ENCODE data around the gene ACER3.
"Not testable (repeated sequence)": the region's sequence is repeated elsewhere in the genome, so short reads cannot be mapped to it uniquely, and the experiment has no call there.

The ACER3 gene

DNA sequence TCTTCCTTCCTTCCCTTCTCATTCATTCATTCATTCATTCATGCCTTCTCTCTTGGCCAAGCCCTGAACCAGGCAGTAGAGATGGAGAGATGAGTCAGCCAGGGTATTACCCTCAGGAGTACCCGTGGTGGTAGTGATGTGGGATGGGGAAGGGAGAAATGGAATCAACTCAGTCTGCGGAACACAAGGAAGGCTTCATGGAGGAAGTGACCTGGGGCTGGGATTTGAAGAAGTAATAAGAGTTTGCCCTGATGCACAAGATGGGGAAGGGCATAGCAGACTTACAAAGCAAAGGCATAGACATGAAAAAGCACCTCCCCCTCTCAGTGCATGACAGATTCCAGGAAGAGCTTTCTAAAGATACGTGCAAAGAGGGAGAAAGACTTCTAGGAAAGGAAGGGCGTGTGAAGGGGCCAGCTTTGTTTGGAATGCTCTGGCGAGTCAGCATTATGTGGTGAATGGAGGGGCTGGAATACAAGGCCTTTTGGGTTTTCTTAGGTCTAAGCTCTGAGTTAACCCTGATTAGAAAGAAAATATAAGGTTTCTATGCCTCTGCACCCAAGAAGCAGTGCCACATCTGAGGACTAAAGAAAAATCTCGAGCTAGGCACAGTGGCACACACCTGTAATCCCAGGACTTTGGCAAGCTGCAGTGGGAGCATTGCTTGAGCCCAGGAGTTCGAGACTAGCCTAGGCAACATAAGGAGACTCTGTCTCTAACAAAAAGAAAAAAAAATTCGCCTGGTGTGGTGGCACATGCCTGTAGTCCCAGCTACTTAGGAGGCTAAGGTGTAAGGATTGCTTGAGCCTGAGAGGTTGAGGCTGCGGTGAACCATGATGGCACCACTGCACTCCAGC is 36.4 kb upstream of the ACER3 start:
- Histone ChIP-seq H3K27me3 (ENCODE audit: control insufficient read depth in 3 of 3, insufficient read depth in 3 of 3, low read depth in 1 of 3, low read length in 3 of 3) (no peaks in the 10 kb centered on the region), H2AFZ (ENCODE audit: low read length) (peak overlapping the region; percentile 36), H2BK12ac (ENCODE audit: low read length) (no peak overlapping the region), H3K14ac (ENCODE audit: low read length) (no peak overlapping the region), H2BK5ac (ENCODE audit: low read length) (no peak overlapping the region), H3K36me3 (replicated peaks in 1 of 2; ENCODE audit: control insufficient read depth in 2 of 2, insufficient read depth in 2 of 2, low read length in 2 of 2) (no peaks in the 10 kb centered on the region), H3K9me3 (replicated peaks in 1 of 2; ENCODE audit: control insufficient read depth in 2 of 2, insufficient read depth in 1 of 2, low read depth in 1 of 2, low read length in 2 of 2) (peaks cover 0 to 5% of the 10 kb centered on the region in 2 donors), H4K91ac (ENCODE audit: low read depth, low read length, poor library complexity) (no peak overlapping the region), H2BK15ac (ENCODE audit: low read length) (no peak overlapping the region), H2BK120ac (ENCODE audit: low read depth, low read length) (no peak overlapping the region), H4K8ac (ENCODE audit: low read depth, low read length) (no peak overlapping the region), H2AK5ac (ENCODE audit: low read depth, low read length) (no peak overlapping the region), H3K18ac (ENCODE audit: low read length) (no peak overlapping the region), H3K4me1 (ENCODE audit: control insufficient read depth in 2 of 2, insufficient read depth in 1 of 2, low read depth in 1 of 2, low read length in 2 of 2) (peaks cover 0 to 7% of the 10 kb centered on the region in 2 donors), H3K4ac (ENCODE audit: low read length) (no peak overlapping the region), H3K9ac (ENCODE audit: low read depth, low read length, poor library complexity) (no peak overlapping the region), H3K4me3 (ENCODE audit: low read length in 2 of 2) (no peak overlapping the region), H3K23ac (ENCODE audit: low read depth, low read length, poor library complexity) (no peak overlapping the region), H3K4me2 (ENCODE audit: insufficient read depth, low read length, poor library complexity, severe bottlenecking) (no peak overlapping the region), H3K27ac (replicated peaks; ENCODE audit: low read length) (no peak overlapping the region), H3K79me1 (ENCODE audit: low read depth, low read length) (no peaks in the 10 kb centered on the region)
- WGBS, 2 donors (ENCODE audit: extremely low coverage in 2 of 2, insufficient read length in 2 of 2, insufficient replicate concordance in 1 of 2), result no CpG with 5 or more reads among the region's 9 CpGs
- DNase-seq (ENCODE audit: low spot score), result no peak

DNA sequence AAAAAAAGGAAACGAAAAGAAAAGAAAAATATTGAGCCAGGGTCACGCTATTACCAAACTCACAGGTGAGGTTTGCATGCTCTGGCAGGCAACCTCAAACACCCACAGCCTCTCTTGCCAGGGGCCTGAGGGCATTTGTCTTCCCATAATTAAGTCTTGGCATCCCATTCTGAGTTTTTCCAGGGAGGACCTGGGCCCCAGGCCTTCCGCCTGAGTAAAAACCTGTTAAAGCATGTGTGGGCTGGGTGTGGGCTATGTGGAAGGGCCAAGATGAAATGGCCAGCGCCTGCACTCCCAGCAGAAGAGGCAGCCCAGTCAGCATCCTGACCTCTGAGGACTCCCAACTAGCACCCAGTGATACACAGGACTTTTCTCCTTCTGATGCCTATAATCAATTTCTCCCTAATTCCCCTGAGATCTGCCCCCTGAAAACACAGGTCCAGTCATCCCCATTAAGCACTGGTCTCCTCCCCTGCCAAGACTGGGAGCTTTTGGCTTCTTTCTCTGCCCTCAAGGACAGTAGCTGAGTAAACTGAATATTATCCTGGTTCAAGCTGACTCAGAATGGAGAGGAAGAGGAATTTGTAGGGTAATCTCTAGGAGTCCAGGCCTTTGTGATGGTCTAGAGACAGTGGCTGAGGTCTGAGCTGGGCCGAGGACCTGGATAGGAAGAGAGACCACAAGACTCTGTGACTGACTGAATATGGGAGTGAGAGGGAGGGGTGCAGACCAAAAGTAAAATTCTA is 35.6 kb upstream of the ACER3 start:
- Histone ChIP-seq H2AFZ (ENCODE audit: low read length) (peak overlapping the region; percentile 17), H3K9ac (ENCODE audit: low read depth, low read length, poor library complexity) (no peak overlapping the region), H3K36me3 (replicated peaks in 1 of 2; ENCODE audit: control insufficient read depth in 2 of 2, insufficient read depth in 2 of 2, low read length in 2 of 2) (no peaks in the 10 kb centered on the region), H2BK120ac (ENCODE audit: low read depth, low read length) (no peak overlapping the region), H3K14ac (ENCODE audit: low read length) (no peak overlapping the region), H4K8ac (ENCODE audit: low read depth, low read length) (no peak overlapping the region), H3K4me3 (ENCODE audit: low read length in 2 of 2) (no peak overlapping the region), H4K91ac (ENCODE audit: low read depth, low read length, poor library complexity) (no peak overlapping the region), H3K23ac (ENCODE audit: low read depth, low read length, poor library complexity) (no peak overlapping the region), H3K18ac (ENCODE audit: low read length) (no peak overlapping the region), H2BK15ac (ENCODE audit: low read length) (no peak overlapping the region), H3K27ac (replicated peaks; ENCODE audit: low read length) (no peak overlapping the region), H3K4me2 (ENCODE audit: insufficient read depth, low read length, poor library complexity, severe bottlenecking) (no peak overlapping the region), H3K4ac (ENCODE audit: low read length) (no peak overlapping the region), H3K27me3 (ENCODE audit: control insufficient read depth in 3 of 3, insufficient read depth in 3 of 3, low read depth in 1 of 3, low read length in 3 of 3) (no peaks in the 10 kb centered on the region), H3K9me3 (replicated peaks in 1 of 2; ENCODE audit: control insufficient read depth in 2 of 2, insufficient read depth in 1 of 2, low read depth in 1 of 2, low read length in 2 of 2) (peaks cover 0 to 5% of the 10 kb centered on the region in 2 donors), H2BK5ac (ENCODE audit: low read length) (no peak overlapping the region), H2AK5ac (ENCODE audit: low read depth, low read length) (no peak overlapping the region), H3K79me1 (ENCODE audit: low read depth, low read length) (no peaks in the 10 kb centered on the region), H2BK12ac (ENCODE audit: low read length) (no peak overlapping the region), H3K4me1 (ENCODE audit: control insufficient read depth in 2 of 2, insufficient read depth in 1 of 2, low read depth in 1 of 2, low read length in 2 of 2) (peaks cover 0 to 7% of the 10 kb centered on the region in 2 donors)
- no CpG with 5 or more reads among the region's 5 CpGs for WGBS, 2 donors (ENCODE audit: extremely low coverage in 2 of 2, insufficient read length in 2 of 2, insufficient replicate concordance in 1 of 2)
- no peak for DNase-seq (ENCODE audit: low spot score)

DNA sequence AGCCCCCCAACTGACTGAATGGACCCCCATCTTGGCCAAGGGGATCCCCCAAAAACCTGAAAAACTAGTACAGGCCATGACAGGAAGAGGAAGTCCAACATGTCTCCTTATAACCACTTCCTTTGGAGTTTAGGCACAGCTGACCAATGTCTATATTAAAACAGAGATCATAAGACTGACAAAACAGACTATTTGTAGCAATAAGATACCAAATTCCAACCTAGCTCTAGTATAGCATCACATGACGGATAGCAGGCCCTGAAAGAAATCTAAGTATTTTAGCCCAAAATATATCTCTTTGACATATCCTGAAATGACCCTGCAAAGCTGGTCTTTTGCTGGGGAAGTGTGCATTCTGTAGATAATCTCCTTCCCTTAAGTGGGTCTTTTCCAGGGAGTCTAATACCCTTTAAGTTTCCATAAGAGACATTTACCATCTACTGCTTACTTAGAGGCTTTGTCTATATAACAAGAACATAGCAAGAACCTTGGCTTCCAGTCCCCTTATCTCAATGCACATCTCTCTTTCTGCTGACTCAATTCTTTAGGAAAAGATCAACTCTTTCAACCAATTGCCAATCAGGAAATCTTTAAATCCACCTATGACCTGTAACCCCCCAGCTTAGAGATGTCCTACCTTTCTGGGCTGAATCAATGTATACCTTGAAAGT is 34.9 kb upstream of the ACER3 start:
- DNase-seq (ENCODE audit: low spot score), result no peak
- Histone ChIP-seq H3K23ac (ENCODE audit: low read depth, low read length, poor library complexity) (no peak overlapping the region), H3K4me3 (ENCODE audit: low read length in 2 of 2) (no peak overlapping the region)

DNA sequence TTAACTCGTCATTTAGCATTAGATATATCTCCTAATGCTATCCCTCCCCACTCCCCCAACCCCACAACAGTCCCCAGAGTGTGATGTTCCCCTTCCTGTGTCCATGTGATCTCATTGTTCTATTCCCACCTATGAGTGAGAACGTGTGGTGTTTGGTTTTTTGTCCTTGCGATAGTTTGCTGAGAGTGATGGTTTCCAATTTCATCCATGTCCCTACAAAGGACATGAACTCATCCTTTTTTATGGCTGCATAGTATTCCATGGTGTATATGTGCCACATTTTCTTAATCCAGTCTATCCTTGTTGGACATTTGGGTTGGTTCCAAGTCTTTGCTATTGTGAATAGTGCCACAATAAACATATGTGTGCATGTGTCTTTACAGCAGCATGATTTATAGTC is 34.2 kb upstream of the ACER3 start:
- H2BK15ac ChIP-seq (ENCODE audit: low read length); H3K4me3 ChIP-seq (ENCODE audit: low read length in 2 of 2); H4K91ac ChIP-seq (ENCODE audit: low read depth, low read length, poor library complexity); H3K14ac ChIP-seq (ENCODE audit: low read length); H3K9ac ChIP-seq (ENCODE audit: low read depth, low read length, poor library complexity); DNase-seq (ENCODE audit: low spot score); H3K23ac ChIP-seq (ENCODE audit: low read depth, low read length, poor library complexity); H3K4me1 ChIP-seq (ENCODE audit: control insufficient read depth in 2 of 2, insufficient read depth in 1 of 2, low read depth in 1 of 2, low read length in 2 of 2); H2AFZ ChIP-seq (ENCODE audit: low read length); H2BK12ac ChIP-seq (ENCODE audit: low read length); H3K27ac ChIP-seq (replicated peaks; ENCODE audit: low read length); H3K27me3 ChIP-seq (ENCODE audit: control insufficient read depth in 3 of 3, insufficient read depth in 3 of 3, low read depth in 1 of 3, low read length in 3 of 3); H3K79me1 ChIP-seq (ENCODE audit: low read depth, low read length); H3K36me3 ChIP-seq (replicated peaks in 1 of 2; ENCODE audit: control insufficient read depth in 2 of 2, insufficient read depth in 2 of 2, low read length in 2 of 2); H4K8ac ChIP-seq (ENCODE audit: low read depth, low read length); H2AK5ac ChIP-seq (ENCODE audit: low read depth, low read length); H3K9me3 ChIP-seq (replicated peaks in 1 of 2; ENCODE audit: control insufficient read depth in 2 of 2, insufficient read depth in 1 of 2, low read depth in 1 of 2, low read length in 2 of 2); H2BK5ac ChIP-seq (ENCODE audit: low read length); H2BK120ac ChIP-seq (ENCODE audit: low read depth, low read length); H3K18ac ChIP-seq (ENCODE audit: low read length); H3K4ac ChIP-seq (ENCODE audit: low read length); H3K4me2 ChIP-seq (ENCODE audit: insufficient read depth, low read length, poor library complexity, severe bottlenecking): not testable (repeated sequence)
- no CpG with 5 or more reads among the region's 3 CpGs for WGBS, 2 donors (ENCODE audit: extremely low coverage in 2 of 2, insufficient read length in 2 of 2, insufficient replicate concordance in 1 of 2)

More for the DNA sequence above, 34.9 kb upstream of the ACER3 start:
- Histone ChIP-seq H3K14ac (ENCODE audit: low read length) (no peak overlapping the region), H4K8ac (ENCODE audit: low read depth, low read length) (no peak overlapping the region), H3K27ac (replicated peaks; ENCODE audit: low read length) (no peak overlapping the region), H3K4me1 (ENCODE audit: control insufficient read depth in 2 of 2, insufficient read depth in 1 of 2, low read depth in 1 of 2, low read length in 2 of 2) (peaks cover 0 to 7% of the 10 kb centered on the region in 2 donors), H3K4me2 (ENCODE audit: insufficient read depth, low read length, poor library complexity, severe bottlenecking) (no peak overlapping the region), H2BK120ac (ENCODE audit: low read depth, low read length) (no peak overlapping the region), H2BK12ac (ENCODE audit: low read length) (no peak overlapping the region), H3K9ac (ENCODE audit: low read depth, low read length, poor library complexity) (no peak overlapping the region), H3K36me3 (replicated peaks in 1 of 2; ENCODE audit: control insufficient read depth in 2 of 2, insufficient read depth in 2 of 2, low read length in 2 of 2) (no peaks in the 10 kb centered on the region), H3K27me3 (ENCODE audit: control insufficient read depth in 3 of 3, insufficient read depth in 3 of 3, low read depth in 1 of 3, low read length in 3 of 3) (no peaks in the 10 kb centered on the region), H4K91ac (ENCODE audit: low read depth, low read length, poor library complexity) (no peak overlapping the region), H2BK15ac (ENCODE audit: low read length) (no peak overlapping the region), H2AFZ (ENCODE audit: low read length) (peak overlapping the region; percentile 17), H2BK5ac (ENCODE audit: low read length) (no peak overlapping the region), H3K79me1 (ENCODE audit: low read depth, low read length) (no peaks in the 10 kb centered on the region), H3K9me3 (replicated peaks in 1 of 2; ENCODE audit: control insufficient read depth in 2 of 2, insufficient read depth in 1 of 2, low read depth in 1 of 2, low read length in 2 of 2) (peaks cover 0 to 5% of the 10 kb centered on the region in 2 donors), H3K18ac (ENCODE audit: low read length) (no peak overlapping the region), H2AK5ac (ENCODE audit: low read depth, low read length) (no peak overlapping the region), H3K4ac (ENCODE audit: low read length) (no peak overlapping the region)
- no CpG with 5 or more reads among the region's 1 CpG for WGBS, 2 donors (ENCODE audit: extremely low coverage in 2 of 2, insufficient read length in 2 of 2, insufficient replicate concordance in 1 of 2)
